Left renal pelvis (tissue), 4 donors: ENCODE results near the gene EYS. TPM values are rescaled to one million over a fixed set of nuclear protein-coding genes. Genes with fewer than 3 reads are reported as not detected.
"Not testable (repeated sequence)": the region's sequence is repeated elsewhere in the genome, so short reads cannot be mapped to it uniquely, and the experiment has no call there.

Experiments used
- DNase-seq, 4 donors: peaks; one replicate each; pipeline ENCODE4 v3.0.0-alpha.2; 2013; ENCODE audit warnings: low read depth in 4 of 4, low spot score in 3 of 4
- polyA plus RNA-seq, 4 donors: library from polyadenylated mRNA; unstranded; fragments of 120-200 nt; gene quantifications; one replicate each; pipeline ENCODE4 v1.2.1, GENCODE V29; 2013; ENCODE audit not compliant: insufficient read length in 4 of 4

EYS gene
- polyA plus RNA-seq, 4 donors: 0.66 to 1.1 (median 0.72) TPM

GRCh38 chr6:63897952-63898351, 1809.1 kb downstream of the EYS start:
- DNase-seq: no peak

GRCh38 chr6:63897459-63897858, 1809.6 kb downstream of the EYS start:
- DNase-seq: no peak

DNA sequence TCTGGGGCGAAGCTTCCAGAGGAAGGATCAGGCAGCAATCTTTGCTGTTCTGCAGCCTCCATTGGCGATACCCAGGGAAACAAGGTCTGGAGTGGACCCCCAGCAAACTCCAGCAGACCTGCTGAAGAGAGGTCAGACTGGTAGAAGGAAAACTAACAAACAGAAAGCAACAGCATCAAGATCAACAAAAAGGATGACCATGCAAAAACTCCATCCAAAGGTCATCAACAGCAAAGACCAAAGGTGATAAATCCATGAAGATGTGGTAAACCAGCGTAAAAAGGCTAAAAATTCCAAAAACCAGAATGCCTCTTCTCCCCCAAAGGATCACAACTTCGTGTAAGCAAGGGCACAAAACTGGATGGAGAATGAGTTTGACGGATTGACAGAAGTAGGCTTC, 1818.6 kb downstream of the EYS start:
- DNase-seq: no peak

- DNase-seq: not testable (repeated sequence)
Measured at GRCh38 chr6:63887804-63888203, 1819.2 kb downstream of the EYS start.

DNA sequence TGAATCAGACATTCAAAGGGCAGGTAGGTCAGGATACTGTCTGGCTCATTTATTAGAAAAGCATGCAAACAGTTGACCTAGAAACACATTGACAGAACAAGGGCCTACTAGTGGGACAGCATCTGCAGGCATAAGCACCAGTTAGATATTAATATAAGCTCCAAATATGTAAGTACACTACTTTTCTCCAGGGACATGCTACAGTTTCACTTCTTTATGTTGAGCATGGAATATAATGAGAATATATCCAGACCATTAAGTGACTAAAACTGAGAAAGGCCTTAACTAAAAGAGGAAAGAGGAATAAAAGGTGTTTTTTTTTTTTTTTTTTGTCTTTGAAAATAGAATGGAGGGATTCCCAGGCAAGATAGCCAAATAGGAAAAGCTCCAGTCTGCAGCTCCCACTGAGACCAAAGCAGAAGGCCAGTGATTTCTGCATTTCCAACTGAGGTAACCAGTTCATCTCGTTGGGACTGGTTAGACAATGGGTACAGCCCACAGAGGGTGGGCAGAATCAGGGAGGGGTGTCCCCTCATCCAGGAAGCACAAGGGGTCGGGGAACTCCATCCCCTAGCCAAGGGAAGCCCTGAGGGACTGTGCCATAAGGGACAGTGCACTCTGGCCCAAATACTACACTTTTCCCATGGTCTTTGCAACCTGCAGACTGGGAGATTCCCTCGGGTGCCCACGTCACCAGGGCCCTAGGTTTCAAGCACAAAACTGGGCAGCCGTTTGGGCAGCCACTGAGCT, 1819.8 kb downstream of the EYS start:
- no peak for DNase-seq

DNA sequence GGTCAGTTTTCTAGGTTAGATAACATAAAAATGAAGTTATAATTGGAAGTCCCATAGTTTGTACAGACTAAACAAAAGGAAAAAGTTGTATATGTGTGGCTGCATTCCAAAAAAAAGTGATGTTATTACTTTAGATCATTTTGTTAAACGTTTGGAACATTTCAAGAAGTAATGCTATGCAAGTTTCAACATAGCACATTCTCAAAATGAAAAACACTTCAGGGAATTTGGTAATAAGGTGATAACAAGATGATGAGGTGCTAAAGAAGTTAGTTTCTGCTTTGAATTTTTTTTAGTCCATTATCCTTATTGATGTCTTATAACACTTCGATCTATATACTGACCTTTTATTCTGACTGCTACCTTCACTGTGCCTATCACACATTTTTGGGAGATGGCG, 1820.7 kb downstream of the EYS start:
- no peak for DNase-seq

GRCh38 chr6:63883597-63883996, 1823.4 kb downstream of the EYS start:
- DNase-seq: no peak

DNA sequence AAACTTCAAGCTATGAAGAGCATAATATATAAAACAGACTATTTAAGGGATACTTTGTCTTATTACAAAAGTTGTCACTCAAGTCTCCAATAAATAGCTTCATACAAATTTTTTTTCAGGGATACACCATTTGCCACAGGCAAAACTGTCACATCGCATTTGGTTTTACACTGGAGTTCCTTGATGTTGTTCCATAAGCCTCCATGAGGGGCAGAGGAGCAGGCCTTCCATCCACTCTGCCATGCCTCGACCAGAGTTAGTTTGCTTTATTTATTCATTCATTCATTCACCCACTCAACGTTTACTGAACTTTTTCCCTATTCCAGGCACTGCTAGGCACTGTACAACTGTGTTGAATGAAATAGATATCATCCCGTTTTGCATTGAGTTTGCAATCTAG, 1824.8 kb downstream of the EYS start:
- DNase-seq: no peak

DNA sequence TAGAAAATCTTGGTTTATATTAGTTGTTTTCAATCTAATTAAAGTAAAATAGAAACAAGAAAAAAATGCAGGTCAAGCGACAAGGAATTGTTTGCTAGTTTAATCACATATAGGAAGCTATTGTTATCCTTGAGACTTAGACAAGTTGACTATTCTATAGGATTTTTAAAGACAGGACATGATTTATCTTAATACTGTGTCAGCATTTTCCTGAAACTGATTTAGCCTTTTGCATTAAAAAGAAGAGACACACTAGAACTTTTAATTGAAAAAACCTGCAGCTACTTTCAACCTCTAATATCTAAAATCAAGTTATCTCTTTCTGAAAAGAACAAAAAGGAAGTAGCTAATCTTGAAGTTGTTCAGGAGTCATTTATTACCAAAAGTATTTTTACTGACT, 1825.2 kb downstream of the EYS start:
- no peak for DNase-seq

- DNase-seq: no peak
Measured at GRCh38 chr6:63872233-63872632, 1834.8 kb downstream of the EYS start.

GRCh38 chr6:63868351-63868750, 1838.7 kb downstream of the EYS start:
- DNase-seq: no peak

- no peak for DNase-seq
Measured at GRCh38 chr6:63864671-63865318, 1842.2 kb downstream of the EYS start.

GRCh38 chr6:63864061-63864460, 1843.0 kb downstream of the EYS start:
- no peak for DNase-seq

DNA sequence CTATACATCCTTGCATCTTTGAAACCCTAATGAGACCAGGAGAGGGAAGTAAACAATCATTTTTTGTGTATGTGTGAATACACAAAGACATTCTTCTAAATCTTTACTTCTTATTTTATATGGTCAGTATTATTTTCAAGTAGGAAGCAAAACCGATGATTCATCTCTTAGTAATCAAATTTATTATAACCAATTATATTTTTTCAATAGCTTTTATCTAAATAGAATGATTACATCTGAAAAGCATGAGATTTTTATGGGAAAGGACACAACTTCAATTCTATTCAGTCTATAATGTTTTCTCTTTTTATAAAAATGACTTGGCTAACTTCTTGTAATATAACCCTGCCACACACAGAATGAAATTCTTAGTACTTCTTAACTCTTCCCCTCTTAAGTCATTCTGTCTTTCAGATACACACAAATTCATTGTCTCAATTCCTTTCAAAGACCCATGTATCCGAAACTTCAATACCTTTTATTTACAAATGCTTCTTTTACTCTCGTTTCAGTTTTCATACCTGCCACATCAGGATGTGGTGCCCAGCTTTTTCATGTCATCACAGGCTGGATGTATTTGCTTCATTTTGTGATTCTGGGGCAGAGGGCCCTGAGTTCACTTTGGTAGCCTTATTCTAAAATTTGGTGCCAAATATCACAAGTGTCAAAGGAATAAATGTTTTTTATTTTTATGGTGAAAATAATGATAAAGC, 1844.4 kb downstream of the EYS start:
- DNase-seq: no peak

- no peak for DNase-seq
Measured at GRCh38 chr6:63859528-63859927, 1847.5 kb downstream of the EYS start.

- no peak for DNase-seq
Measured at GRCh38 chr6:63858691-63859090, 1848.3 kb downstream of the EYS start.

GRCh38 chr6:63856271-63856670, 1850.8 kb downstream of the EYS start:
- no peak for DNase-seq

DNA sequence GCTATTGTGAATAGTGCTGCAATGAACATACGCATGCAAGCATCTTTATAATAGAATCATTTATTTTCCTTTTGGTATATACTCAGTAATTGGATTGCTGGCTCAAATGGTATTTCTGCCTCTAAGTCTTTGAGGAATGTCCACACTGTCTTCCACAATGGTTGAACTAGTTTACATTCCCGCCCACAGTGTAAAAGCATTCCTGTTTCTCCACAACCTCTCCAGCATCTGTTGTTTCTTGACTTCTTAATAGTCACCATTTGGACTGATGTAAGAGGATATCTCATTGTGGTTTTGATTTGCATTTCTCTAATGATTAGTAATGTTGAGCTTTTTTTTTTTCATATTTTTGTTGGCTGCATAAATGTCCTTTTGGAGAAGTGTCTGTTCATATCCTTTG, 1862.7 kb downstream of the EYS start:
- DNase-seq: no peak

GRCh38 chr6:63839485-63839884, 1867.5 kb downstream of the EYS start:
- no peak for DNase-seq

- DNase-seq: not testable (repeated sequence)
Measured at GRCh38 chr6:63828678-63829077, 1878.3 kb downstream of the EYS start.

- DNase-seq: no peak
Measured at GRCh38 chr6:63824722-63825121, 1882.3 kb downstream of the EYS start.

- no peak for DNase-seq
Measured at GRCh38 chr6:63821442-63821841, 1885.6 kb downstream of the EYS start.
